Limb (tissue), 2 donors: Measurements from ENCODE around the gene PDCD1.
"Not testable (repeated sequence)": the region's sequence is repeated elsewhere in the genome, so short reads cannot be mapped to it uniquely, and the experiment has no call there.

Source experiments
- DNase-seq, 2 donors: peaks; one replicate each; pipeline ENCODE4 v3.0.0-alpha.2; 2016; ENCODE audit errors: extremely low spot score in 2 of 2

PDCD1 gene

GRCh38 chr2:241858206-241859016, at the start of gene PDCD1:
Gene PDCD1 (minus strand): TSS chr2:241858894. CDS start chr2:241858838, 56 bp downstream.
- DNase-seq: no peak

GRCh38 chr2:241907831-241908230, 49.1 kb upstream of the PDCD1 start:
- not testable (repeated sequence) for DNase-seq

- DNase-seq: no peak
Measured at GRCh38 chr2:241906826-241907570, 48.3 kb upstream of the PDCD1 start.

- not testable (repeated sequence) for DNase-seq
Measured at GRCh38 chr2:241906378-241906770, 47.7 kb upstream of the PDCD1 start.

GRCh38 chr2:241905716-241906377, 47.2 kb upstream of the PDCD1 start:
- no peak for DNase-seq

- DNase-seq: no peak
Measured at GRCh38 chr2:241904791-241905710, 46.4 kb upstream of the PDCD1 start.

GRCh38 chr2:241904011-241904718, 45.5 kb upstream of the PDCD1 start:
- no peak for DNase-seq

GRCh38 chr2:241903121-241904010, 44.7 kb upstream of the PDCD1 start:
- no peak for DNase-seq

GRCh38 chr2:241902357-241902991, 43.8 kb upstream of the PDCD1 start:
- DNase-seq: no peak

GRCh38 chr2:241901500-241902351, 43.0 kb upstream of the PDCD1 start:
- DNase-seq: no peak

- DNase-seq: no peak
Measured at GRCh38 chr2:241901018-241901380, 42.3 kb upstream of the PDCD1 start.

- DNase-seq: no peak
Measured at GRCh38 chr2:241900251-241901017, 41.7 kb upstream of the PDCD1 start.

- no peak for DNase-seq
Measured at GRCh38 chr2:241898463-241899270, 40.0 kb upstream of the PDCD1 start.

- no peak for DNase-seq
Measured at GRCh38 chr2:241897231-241897916, 38.7 kb upstream of the PDCD1 start.

- no peak for DNase-seq
Measured at GRCh38 chr2:241896746-241897201, 38.1 kb upstream of the PDCD1 start.
